GM18907 (cell line): Measurements from ENCODE around the gene DENND2A.
A peak's percentile ranks its signal among the peaks of the same experiment; 100 is the strongest.
"Not testable (repeated sequence)": the region's sequence is repeated elsewhere in the genome, so short reads cannot be mapped to it uniquely, and the experiment has no call there.

Experiments used
- ATAC-seq: cut with Tn5 transposase; IDR thresholded peaks from one replicate; pipeline ENCODE4 v1.9.1; 2021; ENCODE audit warnings: mild to moderate bottlenecking, moderate library complexity; ENCODE audit not compliant: unreplicated experiment

DENND2A gene

DNA sequence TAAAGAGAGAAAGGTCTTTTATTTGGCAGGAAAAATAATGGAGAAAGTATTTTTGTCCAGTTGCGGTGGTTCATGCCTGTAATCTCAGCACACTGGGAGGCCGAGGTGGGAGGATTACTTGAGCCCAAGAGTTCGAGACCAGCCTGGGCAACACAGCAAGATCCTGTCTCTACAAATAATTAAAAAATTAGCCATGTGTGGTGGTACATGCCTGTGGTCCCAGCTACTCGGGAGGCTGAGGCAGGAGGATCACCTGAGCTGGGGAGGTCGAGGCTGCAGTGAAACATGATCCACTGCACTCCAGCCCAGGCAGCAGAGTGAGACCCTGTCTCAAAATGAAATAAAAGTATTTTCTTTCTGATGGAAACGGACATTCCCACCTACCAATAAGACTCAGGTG, 83.5 kb downstream of the DENND2A start:
- ATAC-seq = no peak

GRCh38 chr7:140553236-140553635, 87.4 kb downstream of the DENND2A start:
- ATAC-seq = not testable (repeated sequence)

GRCh38 chr7:140552240-140552679, 88.4 kb downstream of the DENND2A start:
- no peak for ATAC-seq

DNA sequence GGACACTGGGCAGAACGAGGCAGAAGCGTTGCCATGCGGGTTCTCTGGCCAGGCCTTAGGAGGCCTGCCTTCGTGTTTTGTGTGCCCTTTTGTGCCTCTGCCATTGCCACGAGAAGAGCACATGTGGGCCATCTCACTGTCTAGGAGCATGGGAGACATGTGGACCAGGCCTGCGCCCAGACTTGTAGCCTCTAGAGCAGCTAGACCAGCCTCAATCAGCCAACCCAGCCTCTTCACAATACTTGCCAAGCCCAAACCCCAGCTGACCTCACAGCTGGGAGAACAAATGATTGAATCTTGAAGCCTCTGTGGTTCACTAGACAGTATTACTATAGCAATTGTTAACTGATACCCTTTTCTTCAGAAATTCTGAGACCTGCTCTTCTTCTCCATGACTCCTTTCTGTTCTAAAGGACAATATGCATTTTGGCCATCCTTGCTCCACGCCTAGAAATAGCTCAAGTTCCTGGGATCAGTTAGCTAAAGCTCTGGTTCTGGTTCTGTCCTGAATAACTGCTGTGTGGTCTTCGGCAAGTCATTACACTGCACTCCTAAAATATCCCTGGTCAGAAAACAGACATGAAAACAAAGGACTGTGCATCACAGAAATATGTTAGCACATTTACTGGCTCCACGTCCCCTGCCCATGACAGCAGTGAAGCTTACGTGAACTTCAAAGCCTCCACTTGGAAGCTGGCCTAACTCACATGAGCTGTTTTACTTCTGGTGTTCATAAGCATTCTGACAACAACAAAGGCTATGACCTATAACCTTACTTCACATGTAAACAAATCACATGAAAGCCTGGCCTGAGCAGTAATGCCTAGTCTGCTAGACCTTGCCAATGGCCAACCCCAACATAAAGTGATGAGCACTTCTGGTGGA, 89.0 kb downstream of the DENND2A start:
- ATAC-seq = no peak

DNA sequence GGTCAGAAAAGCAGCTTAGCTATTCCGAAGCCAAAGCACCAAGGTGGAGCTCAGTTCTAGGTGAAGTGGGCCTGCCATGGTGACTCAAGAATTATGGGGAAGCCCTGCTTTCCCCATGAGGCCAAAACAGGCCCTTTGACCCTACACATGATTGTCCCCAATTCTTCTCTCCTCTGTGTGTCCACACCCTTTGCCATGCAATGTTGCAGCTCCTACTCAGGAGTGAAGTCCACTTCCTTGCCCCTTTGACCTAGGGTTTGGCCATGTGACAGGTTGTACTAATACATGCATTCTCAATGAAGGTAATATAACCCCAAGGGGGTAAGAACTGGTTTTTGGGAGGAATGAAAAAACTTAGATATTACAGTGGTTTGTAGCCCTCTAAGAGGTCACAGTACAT, 93.7 kb downstream of the DENND2A start:
- ATAC-seq = no peak

DNA sequence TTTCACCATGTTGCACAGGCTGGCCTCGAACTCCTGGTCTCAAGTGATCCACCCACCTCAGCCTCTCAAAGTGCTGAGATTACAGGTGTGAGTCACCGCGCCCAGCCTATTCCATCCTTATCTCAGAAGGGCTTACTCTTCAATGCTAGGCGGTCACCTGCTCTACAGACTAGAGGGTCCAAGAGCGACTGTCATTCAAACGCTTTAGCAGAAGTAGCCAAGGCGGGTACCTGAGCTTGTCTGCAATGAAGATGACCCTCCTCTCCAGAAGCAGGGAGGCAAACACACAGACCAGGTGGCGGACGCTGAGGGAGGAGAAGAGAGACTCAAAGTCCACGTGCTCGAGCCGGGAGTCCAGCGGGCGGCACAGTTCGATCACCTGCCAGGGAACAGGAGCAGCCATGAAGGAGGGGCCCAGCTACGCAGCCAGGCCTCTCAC, 96.2 kb downstream of the DENND2A start:
- ATAC-seq = no peak

GRCh38 chr7:140542228-140542603, 98.4 kb downstream of the DENND2A start:
- ATAC-seq = no peak

GRCh38 chr7:140541513-140542227, 98.9 kb downstream of the DENND2A start:
- no peak for ATAC-seq

DNA sequence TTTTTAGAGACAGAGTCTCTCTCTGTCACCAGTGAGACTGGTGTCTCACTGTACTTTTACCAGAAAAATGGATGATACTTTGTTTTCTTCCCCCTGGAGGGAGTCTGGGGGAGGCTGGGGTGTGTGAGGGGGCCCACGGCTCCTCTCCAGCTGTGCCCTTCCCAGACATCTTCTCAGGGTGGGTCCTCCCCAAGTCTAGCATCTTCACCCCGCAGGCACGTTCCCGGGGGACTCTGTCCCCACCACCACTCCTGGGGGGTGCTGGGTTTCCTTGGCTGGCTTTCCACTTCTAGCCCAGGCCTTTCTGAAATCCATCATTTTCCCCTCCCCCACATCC, 99.5 kb downstream of the DENND2A start:
- no peak for ATAC-seq

DNA sequence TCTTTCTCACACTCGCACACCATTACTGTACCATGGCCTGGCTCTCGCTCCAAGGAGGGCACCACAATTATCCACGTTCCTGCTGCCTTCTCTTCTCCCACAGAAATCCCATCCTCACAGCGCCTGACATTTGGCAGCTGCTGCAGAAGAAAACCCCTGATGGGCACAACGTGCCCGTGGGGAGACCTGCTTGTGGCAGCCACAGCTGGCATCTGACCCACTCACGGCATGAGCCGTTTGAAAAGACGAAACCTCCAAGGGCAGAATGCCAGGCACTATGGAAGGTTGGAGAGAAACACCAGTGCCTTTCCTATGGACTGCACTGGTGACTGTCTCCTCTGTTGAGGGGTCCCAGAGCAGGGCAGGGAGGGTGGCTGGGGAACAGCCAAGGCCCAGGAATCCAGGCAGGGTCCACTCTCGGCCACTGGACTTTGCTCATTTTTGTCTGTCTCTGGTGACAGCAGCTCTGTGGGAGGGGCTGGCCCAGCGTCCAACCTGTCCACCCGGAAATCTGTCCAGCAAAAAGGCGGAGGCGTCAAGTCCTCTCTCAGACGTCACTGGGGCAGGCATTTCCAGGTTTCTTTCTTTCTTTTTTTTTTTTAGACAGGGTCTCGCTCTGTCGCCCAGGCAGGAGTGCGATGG, 100.4 kb downstream of the DENND2A start:
- no peak for ATAC-seq

DNA sequence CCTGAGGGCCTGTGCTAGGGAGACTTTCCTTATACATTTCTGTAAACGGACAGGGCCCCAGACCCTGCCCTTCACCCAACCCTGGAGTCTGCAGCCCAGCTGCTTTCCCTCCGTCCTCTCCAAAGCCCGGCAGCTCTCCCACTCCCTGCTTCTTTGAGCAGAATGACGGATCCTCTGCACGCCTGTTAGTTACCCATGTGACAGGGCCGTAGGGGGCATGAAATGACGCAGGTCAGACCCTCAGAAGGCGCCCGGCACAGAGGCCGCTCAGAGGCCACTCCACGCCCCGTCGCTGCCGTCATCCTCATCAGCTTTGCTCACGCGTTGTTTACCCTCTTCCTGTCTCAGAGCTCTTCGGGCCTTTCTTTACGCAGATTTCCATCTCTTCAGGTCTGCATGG, 101.2 kb downstream of the DENND2A start:
- ATAC-seq = no peak

- no peak for ATAC-seq
Measured at GRCh38 chr7:140537750-140538482, 102.7 kb downstream of the DENND2A start.

- no peak for ATAC-seq
Measured at GRCh38 chr7:140534743-140535142, 105.9 kb downstream of the DENND2A start.

DNA sequence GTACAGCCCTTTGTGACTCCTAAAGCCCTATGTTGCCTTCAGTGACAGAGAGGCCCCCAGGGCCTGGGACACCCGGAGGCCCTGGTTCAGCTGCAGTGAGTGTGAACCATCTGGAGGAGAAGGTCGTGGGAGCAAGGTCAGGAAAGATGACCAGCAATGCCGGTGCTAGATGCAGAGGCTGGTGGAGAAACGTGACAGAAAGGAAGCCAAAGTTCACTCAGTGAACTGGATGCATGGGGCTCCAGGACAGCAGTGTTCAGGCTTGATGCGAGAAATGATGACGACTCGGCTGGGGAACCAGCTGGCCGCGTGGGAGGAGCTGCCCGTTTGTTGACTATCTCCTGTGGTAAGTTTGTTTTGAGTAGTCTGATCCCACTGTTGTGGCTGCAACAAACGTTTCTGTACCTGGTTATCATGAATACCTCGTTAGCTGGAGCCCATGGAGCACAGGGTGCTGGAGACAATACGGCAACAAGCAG, 107.2 kb downstream of the DENND2A start:
- no peak for ATAC-seq

GRCh38 chr7:140529428-140529827, 111.2 kb downstream of the DENND2A start:
- ATAC-seq = not testable (repeated sequence)

DNA sequence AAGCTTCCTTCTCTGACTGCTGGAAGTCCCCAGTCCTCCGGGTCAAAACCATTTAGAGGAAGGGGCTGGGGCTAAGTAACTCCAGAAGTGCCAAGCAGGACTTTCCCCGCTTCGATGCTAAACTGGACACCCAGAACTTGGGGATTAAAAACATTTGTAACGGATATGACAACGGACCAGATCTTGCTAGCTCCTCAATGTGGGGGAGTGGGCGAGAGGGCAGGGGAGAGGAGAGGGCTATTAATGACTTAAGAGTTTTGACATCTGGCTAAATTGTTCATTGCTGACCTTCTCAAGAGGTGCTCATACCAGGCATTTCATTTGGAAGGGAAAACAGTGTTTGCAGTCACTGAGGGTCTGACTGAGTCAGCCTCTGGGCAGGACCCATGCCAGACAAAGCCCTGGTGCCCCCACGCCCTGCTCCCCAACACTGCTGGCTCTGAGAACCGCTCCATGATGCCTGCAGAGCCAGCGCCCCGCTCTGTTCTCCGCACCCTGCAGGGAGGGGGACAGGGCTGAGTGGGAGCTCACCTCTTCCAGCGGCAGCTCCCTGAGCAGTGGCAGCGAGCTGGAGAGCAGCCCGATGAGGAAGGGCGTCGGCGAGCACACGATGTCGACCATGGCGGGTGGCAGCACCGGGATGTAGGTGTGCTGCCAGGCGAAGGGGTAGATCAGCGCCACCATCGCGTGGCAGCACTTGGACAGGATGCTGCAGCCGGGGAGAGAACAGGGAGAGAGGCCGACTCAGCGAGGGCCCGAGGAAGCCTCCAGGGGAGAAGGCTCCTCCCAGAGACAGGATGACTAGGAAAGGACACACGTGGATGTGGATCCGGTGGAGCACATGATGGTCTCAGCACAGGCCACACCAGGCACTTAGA, 113.6 kb downstream of the DENND2A start:
- ATAC-seq = no peak

GRCh38 chr7:140526214-140526613, 114.4 kb downstream of the DENND2A start:
- peak; percentile 21 for ATAC-seq

DNA sequence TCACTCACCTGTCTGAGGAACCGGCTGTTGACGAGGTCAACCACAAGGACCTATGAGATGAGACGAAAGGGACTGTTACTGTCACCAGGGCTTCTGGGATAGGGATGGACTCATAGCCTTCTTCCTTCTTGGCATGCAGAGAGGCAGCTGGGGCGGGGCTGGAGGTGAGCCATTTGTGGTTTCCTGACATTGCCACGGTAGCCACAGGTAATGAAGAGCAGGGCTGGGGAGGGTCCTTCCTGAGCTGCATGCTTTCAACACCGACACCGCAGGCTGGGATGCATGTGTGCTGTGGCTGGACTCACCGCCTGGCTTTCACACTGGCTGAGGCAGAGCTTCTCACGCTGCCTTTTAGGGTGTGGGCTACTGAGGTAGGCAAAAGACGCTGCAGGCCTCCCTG, 114.9 kb downstream of the DENND2A start:
- ATAC-seq = peak; percentile 60

GRCh38 chr7:140521421-140521820, 119.2 kb downstream of the DENND2A start:
- no peak for ATAC-seq

DNA sequence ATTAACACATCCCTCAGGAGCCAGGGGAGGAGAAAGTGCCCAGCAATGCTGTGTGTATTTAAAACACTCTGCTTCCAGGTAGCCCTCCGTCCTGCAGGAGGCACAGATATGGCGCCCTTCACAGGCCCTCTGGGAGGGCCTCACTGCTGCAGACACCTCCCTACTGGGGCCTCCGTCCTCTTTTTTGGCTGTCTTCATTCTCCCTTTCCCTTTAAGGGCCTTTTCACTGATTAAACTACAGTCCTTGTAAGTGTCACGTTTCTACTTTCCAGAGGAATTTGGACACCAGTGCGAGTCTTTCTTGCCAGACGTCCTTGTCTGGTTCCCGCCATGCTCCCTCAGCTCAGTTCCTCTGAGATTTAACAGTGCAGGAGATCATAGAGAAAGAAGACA, 121.6 kb downstream of the DENND2A start:
- ATAC-seq = no peak
